GM12801 (cell line): ENCODE measurements around the gene USH2A.

Experiments
- CTCF ChIP-seq: IDR thresholded peaks from one replicate; pipeline ENCODE4 v1.5.1; 2011; ENCODE audit warnings: control low read depth; ENCODE audit not compliant: insufficient read length; ENCODE audit errors: extremely low read depth

Gene USH2A, protein sequence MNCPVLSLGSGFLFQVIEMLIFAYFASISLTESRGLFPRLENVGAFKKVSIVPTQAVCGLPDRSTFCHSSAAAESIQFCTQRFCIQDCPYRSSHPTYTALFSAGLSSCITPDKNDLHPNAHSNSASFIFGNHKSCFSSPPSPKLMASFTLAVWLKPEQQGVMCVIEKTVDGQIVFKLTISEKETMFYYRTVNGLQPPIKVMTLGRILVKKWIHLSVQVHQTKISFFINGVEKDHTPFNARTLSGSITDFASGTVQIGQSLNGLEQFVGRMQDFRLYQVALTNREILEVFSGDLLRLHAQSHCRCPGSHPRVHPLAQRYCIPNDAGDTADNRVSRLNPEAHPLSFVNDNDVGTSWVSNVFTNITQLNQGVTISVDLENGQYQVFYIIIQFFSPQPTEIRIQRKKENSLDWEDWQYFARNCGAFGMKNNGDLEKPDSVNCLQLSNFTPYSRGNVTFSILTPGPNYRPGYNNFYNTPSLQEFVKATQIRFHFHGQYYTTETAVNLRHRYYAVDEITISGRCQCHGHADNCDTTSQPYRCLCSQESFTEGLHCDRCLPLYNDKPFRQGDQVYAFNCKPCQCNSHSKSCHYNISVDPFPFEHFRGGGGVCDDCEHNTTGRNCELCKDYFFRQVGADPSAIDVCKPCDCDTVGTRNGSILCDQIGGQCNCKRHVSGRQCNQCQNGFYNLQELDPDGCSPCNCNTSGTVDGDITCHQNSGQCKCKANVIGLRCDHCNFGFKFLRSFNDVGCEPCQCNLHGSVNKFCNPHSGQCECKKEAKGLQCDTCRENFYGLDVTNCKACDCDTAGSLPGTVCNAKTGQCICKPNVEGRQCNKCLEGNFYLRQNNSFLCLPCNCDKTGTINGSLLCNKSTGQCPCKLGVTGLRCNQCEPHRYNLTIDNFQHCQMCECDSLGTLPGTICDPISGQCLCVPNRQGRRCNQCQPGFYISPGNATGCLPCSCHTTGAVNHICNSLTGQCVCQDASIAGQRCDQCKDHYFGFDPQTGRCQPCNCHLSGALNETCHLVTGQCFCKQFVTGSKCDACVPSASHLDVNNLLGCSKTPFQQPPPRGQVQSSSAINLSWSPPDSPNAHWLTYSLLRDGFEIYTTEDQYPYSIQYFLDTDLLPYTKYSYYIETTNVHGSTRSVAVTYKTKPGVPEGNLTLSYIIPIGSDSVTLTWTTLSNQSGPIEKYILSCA (N-terminal part only)

GRCh38 chr1:216422821-216423520, at the start of gene USH2A:
TSS of gene USH2A (minus strand) at chr1:216423448. CDS start at chr1:216422336, 1,112 bp downstream.
- no peak for TF ChIP-seq CTCF

- no peak for TF ChIP-seq CTCF
Measured at GRCh38 chr1:216466162-216466801, 43.0 kb upstream of the USH2A start.

GRCh38 chr1:216464489-216464888, 41.2 kb upstream of the USH2A start:
- TF ChIP-seq CTCF = no peak

GRCh38 chr1:216462066-216462775, 39.0 kb upstream of the USH2A start:
- TF ChIP-seq CTCF = no peak

GRCh38 chr1:216461466-216461865, 38.2 kb upstream of the USH2A start:
- no peak for TF ChIP-seq CTCF

GRCh38 chr1:216459651-216460207, 36.5 kb upstream of the USH2A start:
- no peak for TF ChIP-seq CTCF
